Measurements from ENCODE around the gene ARID1B. TPM values are rescaled to one million over a fixed set of nuclear protein-coding genes. Genes with fewer than 3 reads are reported as not detected.

Gene ARID1B
- polyA plus RNA-seq, 1 experiment = 19.2 TPM

DNA sequence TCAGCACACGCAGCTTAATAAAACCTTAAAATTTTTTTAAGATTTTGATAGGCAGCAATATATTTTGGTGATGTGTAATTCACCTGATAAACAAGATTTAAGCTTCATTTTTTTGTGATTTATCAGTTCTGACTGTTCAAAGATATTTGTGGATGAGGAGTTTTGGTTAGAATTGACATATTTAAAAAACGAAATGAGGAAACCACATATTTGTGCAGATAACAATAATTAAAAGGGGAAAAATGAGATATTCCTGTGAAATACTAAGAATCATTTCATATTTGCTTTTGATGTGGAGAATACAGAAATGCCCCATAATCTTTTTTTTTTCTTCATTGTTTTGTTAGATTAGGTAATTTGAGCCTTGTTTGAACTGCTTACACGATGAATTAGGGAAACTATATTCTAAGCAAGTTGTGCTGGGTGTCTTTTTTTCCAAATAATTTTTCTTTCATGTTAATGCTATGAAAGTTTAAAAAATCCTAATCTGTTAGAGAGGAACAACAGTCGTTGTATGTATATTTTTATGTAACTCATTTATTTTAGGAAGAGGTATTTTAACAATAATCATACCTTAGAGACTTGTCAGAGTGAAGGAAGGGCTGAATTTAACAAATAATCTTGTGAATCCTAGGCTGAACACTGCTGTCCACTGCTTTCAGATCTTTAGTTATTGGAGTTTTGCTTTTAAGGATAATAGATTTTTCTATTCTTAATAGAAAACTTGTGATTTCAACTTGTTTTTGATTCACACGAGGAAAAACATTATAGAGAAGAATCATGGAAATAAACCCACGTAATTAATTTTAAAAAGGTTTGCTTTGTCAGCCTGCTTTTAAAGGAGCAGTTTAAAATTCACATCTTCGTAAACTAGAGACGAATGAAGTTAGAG, 4.0 kb downstream of the ARID1B start:
- POLR2A ChIA-PET = interaction anchor here (0.5 to 1.1 kb wide), 3 partner anchors 217 to 407 kb away, joined by 3 to 6 read pairs (median 6); no protein-coding TSS in a partner anchor
- H3K27ac ChIP-seq (ENCODE audit: low read depth, low read length) = no peak overlapping the region
- DNase-seq (ENCODE audit: low read depth, low spot score) = no peak

DNA sequence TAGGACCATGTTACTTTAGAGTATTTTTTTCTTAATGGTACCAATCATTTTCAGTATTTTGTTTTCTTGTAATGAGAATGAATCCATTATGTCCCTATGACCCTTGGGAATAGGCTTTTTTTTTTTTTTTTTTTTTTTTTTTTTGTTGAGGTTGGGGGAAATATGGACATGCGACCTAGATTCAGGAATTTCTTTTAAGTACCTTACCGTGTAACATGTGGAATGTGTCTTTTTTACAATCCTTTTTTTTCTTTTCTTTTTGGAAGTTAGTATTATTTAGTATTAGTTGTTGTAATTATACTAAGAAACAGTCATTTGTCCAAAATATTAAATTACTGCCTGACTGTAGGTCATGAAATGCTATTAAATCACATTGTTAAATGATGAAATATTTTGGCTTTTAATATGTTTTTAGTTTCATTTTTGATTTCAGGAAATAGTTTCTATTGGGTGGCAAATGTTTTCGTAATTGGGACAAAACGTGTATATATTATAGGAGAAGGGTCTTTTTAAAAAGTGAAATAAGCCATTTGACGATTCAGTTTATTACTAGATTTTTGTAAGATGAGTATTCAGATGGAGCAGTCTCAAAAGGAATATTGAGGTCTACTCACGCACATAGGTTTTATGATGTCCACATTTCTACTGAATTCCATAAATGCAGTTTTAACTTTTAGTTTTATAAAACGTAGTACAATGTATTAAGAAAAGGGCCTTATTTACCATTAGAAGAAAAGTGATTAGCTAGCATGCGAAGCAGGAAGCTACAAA, 4.9 kb downstream of the ARID1B start:
- DNase-seq (ENCODE audit: low read depth, low spot score) = no peak
- TF ChIP-seq, protein P1, sequence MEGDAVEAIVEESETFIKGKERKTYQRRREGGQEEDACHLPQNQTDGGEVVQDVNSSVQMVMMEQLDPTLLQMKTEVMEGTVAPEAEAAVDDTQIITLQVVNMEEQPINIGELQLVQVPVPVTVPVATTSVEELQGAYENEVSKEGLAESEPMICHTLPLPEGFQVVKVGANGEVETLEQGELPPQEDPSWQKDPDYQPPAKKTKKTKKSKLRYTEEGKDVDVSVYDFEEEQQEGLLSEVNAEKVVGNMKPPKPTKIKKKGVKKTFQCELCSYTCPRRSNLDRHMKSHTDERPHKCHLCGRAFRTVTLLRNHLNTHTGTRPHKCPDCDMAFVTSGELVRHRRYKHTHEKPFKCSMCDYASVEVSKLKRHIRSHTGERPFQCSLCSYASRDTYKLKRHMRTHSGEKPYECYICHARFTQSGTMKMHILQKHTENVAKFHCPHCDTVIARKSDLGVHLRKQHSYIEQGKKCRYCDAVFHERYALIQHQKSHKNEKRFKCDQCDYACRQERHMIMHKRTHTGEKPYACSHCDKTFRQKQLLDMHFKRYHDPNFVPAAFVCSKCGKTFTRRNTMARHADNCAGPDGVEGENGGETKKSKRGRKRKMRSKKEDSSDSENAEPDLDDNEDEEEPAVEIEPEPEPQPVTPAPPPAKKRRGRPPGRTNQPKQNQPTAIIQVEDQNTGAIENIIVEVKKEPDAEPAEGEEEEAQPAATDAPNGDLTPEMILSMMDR (IDR thresholded peaks at IDR 0.05; ENCODE audit: low read depth, low read length) = no peak
- POLR2A ChIA-PET = no interaction called here

More for the DNA sequence above, 4.0 kb downstream of the ARID1B start:
- CTCF ChIA-PET = interaction anchor here (0.6 to 1.0 kb wide), 2 partner anchors 256 to 265 kb away, joined by 3 to 4 read pairs; no protein-coding TSS in a partner anchor
- H3K4me3 ChIP-seq (ENCODE audit: low read depth, low read length) = peak overlapping the region; percentile 89
- H3K27me3 ChIP-seq (ENCODE audit: control insufficient read depth, insufficient read depth, low read length) = no peaks in the 10 kb centered on the region
- TF ChIP-seq, protein P1 (IDR thresholded peaks at IDR 0.05; ENCODE audit: low read depth, low read length) = no peak
- H3K9me3 ChIP-seq (ENCODE audit: control insufficient read depth, insufficient read depth, low read length) = no peaks in the 10 kb centered on the region

DNA sequence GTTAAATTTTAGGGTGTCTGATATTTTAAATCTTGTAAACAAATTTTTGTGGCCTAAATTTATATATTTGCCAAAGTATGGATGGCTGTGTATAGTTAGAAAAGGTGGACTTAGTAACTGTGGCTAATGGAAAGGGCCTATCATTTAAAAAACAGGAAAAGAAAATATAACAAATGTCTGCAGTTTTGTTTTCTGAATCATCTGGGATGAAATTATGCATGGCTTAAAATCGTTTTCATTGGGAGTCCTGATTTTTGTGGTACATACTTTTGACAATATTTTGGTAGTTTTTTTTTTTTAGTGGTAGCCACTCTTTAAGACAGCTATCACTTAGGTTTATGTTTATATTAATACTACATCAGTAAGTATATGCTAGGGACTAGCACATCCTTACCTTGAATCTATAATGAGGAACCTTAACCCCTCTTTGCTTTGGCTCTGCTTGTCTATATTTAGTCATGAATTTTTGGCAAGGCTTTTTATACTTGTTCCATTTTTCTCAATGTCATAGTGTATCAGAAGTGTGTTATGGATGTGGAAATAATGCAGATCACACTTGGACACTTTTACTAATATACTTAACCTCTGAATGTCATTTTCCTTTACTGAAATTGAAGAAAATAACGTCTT, 5.6 kb downstream of the ARID1B start:
- TF ChIP-seq, protein P1 (IDR thresholded peaks at IDR 0.05; ENCODE audit: low read depth, low read length) = no peak
- no peaks in the 10 kb centered on the region for H3K9me3 ChIP-seq (ENCODE audit: control insufficient read depth, insufficient read depth, low read length)
- H3K4me3 ChIP-seq (ENCODE audit: low read depth, low read length) = peak overlapping the region; percentile 89
- ChIA-PET CTCF (no interaction called here), POLR2A (no interaction called here)
- H3K27ac ChIP-seq (ENCODE audit: low read depth, low read length) = no peak overlapping the region
- no peaks in the 10 kb centered on the region for H3K27me3 ChIP-seq (ENCODE audit: control insufficient read depth, insufficient read depth, low read length)
- no peak for DNase-seq (ENCODE audit: low read depth, low spot score)

More for the DNA sequence above, 4.9 kb downstream of the ARID1B start:
- no peak overlapping the region for H3K27ac ChIP-seq (ENCODE audit: low read depth, low read length)
- no peaks in the 10 kb centered on the region for H3K9me3 ChIP-seq (ENCODE audit: control insufficient read depth, insufficient read depth, low read length)
- CTCF ChIA-PET = no interaction called here
- peak overlapping the region; percentile 89 for H3K4me3 ChIP-seq (ENCODE audit: low read depth, low read length)
- no peaks in the 10 kb centered on the region for H3K27me3 ChIP-seq (ENCODE audit: control insufficient read depth, insufficient read depth, low read length)

DNA sequence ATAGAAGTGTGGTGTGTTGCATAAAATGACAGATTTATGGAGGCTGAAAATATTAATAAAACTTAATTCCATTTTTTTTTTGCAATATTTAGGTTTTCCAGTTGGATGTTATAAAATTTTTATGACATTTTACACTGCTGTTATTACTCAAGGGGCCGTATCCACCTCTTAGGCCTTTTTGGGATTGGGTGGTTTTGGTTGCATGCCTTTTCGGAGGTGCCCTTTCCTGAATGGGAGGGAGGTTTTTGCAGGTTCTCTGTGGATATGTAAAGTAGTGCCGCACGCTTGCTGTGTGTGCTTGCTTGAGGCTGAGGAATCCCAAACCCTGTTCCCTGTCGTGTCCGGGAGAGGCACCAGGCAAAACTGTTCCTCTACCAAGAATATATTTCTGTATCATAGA, 6.8 kb downstream of the ARID1B start:
- no peak overlapping the region for H3K4me3 ChIP-seq (ENCODE audit: low read depth, low read length)
- ChIA-PET CTCF (no interaction called here), POLR2A (no interaction called here)
- TF ChIP-seq, protein P1 (IDR thresholded peaks at IDR 0.05; ENCODE audit: low read depth, low read length) = no peak
- DNase-seq (ENCODE audit: low read depth, low spot score) = no peak
- H3K27ac ChIP-seq (ENCODE audit: low read depth, low read length) = no peak overlapping the region
- no peaks in the 10 kb centered on the region for H3K9me3 ChIP-seq (ENCODE audit: control insufficient read depth, insufficient read depth, low read length)
- no peaks in the 10 kb centered on the region for H3K27me3 ChIP-seq (ENCODE audit: control insufficient read depth, insufficient read depth, low read length)

Data from AG04450 (cell line).